Measurements from ENCODE around the gene AKR1B1. TPM values are rescaled to one million over a fixed set of nuclear protein-coding genes. Genes with fewer than 3 reads are reported as not detected.

Gene AKR1B1
- total RNA-seq, 1 experiment from 2014 or later: 139 TPM

DNA sequence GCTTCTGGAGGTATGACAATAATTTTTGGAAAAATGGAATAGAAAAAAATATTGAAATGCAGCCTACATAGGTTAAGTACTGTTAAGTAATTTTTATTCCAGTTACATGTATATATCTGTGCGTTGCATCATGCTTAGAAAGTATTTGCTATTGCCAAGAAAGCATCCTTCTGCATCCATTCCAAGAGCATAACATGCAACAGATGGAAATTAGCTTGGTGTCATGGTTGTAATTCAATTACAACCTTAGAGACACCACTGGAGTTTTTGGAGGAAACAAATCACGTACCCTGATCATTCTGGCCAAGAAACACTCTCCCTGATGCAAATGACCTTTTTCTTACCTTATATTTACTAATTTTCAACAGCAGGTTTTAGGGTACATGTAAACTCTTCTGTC is 1.7 kb downstream of the AKR1B1 start:
- H3K4me3 Mint-ChIP-seq (ENCODE audit: low read depth, unreplicated experiment): peak overlapping the region; percentile 87

DNA sequence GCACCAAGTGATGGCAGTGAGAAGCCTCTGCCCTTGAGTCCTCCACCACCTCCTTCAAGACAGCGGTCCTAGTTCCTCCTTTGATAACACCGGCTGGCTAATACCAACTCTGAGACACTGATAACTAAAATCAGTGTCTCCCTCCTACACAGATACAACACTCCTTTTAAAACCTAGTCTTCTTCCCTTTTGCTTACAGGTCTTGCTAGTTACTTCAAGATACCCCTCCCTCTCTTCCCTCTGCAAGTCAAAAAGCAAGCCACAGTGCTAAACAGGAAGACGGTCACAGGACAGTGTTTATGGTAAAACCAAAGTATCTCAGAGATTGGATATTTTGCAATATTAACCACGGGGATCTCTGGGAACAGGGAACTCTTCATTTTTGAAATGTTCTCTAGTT is 4.6 kb downstream of the AKR1B1 start:
- intact Hi-C loops (cut with micrococcal nuclease; ENCODE audit: unreplicated experiment): no loop called here
- peaks cover 19% of the 10 kb centered on the region for H3K36me3 Mint-ChIP-seq (ENCODE audit: insufficient read depth, unreplicated experiment)
- no peak overlapping the region for H3K27ac Mint-ChIP-seq (ENCODE audit: unreplicated experiment)
- CTCF ChIA-PET: no interaction called here
- TF ChIP-seq, protein P1, sequence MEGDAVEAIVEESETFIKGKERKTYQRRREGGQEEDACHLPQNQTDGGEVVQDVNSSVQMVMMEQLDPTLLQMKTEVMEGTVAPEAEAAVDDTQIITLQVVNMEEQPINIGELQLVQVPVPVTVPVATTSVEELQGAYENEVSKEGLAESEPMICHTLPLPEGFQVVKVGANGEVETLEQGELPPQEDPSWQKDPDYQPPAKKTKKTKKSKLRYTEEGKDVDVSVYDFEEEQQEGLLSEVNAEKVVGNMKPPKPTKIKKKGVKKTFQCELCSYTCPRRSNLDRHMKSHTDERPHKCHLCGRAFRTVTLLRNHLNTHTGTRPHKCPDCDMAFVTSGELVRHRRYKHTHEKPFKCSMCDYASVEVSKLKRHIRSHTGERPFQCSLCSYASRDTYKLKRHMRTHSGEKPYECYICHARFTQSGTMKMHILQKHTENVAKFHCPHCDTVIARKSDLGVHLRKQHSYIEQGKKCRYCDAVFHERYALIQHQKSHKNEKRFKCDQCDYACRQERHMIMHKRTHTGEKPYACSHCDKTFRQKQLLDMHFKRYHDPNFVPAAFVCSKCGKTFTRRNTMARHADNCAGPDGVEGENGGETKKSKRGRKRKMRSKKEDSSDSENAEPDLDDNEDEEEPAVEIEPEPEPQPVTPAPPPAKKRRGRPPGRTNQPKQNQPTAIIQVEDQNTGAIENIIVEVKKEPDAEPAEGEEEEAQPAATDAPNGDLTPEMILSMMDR (IDR thresholded peaks at IDR 0.05; ENCODE audit: unreplicated experiment): no peak
- H3K4me3 Mint-ChIP-seq (ENCODE audit: low read depth, unreplicated experiment): no peak overlapping the region
- BruUV-seq (replicated peaks): no TSS peak
- no peak for DNase-seq
- H3K4me1 Mint-ChIP-seq (ENCODE audit: low read depth, unreplicated experiment): peaks cover 17% of the 10 kb centered on the region
- no peaks in the 10 kb centered on the region for H3K27me3 Mint-ChIP-seq (ENCODE audit: unreplicated experiment)
- H3K9me3 Mint-ChIP-seq (ENCODE audit: low read depth, unreplicated experiment): no peaks in the 10 kb centered on the region

More for the DNA sequence above, 1.7 kb downstream of the AKR1B1 start:
- CTCF ChIA-PET: no interaction called here
- intact Hi-C loops (cut with micrococcal nuclease; ENCODE audit: unreplicated experiment): no loop called here
- no peak for DNase-seq
- Mint-ChIP-seq H3K27me3 (ENCODE audit: unreplicated experiment) (no peaks in the 10 kb centered on the region), H3K36me3 (ENCODE audit: insufficient read depth, unreplicated experiment) (peaks cover 25% of the 10 kb centered on the region), H3K9me3 (ENCODE audit: low read depth, unreplicated experiment) (no peaks in the 10 kb centered on the region), H3K4me1 (ENCODE audit: low read depth, unreplicated experiment) (peaks cover 28% of the 10 kb centered on the region), H3K27ac (ENCODE audit: unreplicated experiment) (no peak overlapping the region)
- no TSS peak for BruUV-seq (replicated peaks)
- TF ChIP-seq, protein P1 (IDR thresholded peaks at IDR 0.05; ENCODE audit: unreplicated experiment): no peak

DNA sequence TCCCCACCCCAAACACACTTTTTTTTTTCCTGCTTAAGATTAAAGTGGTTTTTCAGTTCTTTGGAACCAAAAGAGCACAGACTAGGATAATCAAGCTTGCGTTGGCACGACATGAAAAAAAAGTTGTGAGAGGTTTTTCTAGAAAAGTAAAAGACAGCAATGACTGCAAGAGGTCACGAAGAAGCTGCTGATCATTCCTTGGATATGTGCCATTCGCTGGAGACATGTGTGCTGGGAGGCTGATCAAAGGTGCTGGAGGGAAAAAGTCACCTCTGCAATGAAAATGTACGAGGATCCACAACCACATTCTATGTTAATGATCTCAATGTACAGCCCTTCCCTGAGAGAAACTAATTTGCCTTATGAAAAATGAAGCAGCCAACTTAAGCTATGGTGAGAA is 5.4 kb downstream of the AKR1B1 start:
- Mint-ChIP-seq H3K4me3 (ENCODE audit: low read depth, unreplicated experiment) (no peak overlapping the region), H3K27ac (ENCODE audit: unreplicated experiment) (no peak overlapping the region)

DNA sequence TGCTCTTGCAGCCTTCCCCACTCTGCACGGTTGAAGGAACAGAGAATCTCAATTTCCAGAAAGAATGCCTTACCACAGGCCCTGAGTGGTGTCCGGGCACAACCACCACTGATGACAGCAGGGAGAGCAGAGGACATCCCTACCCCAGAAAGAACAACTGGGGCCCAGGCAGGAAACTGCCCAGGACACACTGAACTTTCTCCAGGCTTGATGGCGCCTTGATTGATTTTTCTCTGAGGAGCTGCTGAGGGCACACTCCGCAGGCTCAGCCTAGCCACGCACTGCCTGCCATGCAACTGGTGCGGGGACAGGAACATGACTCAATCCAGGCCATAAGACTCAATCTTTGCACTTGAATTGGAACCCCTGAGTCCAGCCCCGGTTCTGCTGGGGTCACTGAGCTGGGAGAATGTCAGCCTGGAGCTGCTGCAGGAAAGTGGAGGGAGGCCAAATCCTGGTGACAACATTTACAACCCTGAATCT is 5.9 kb downstream of the AKR1B1 start:
- intact Hi-C loops (cut with micrococcal nuclease; ENCODE audit: unreplicated experiment): no loop called here
- CTCF ChIA-PET: no interaction called here
- Mint-ChIP-seq H3K4me1 (ENCODE audit: low read depth, unreplicated experiment) (peaks cover 28% of the 10 kb centered on the region), H3K4me3 (ENCODE audit: low read depth, unreplicated experiment) (no peak overlapping the region), H3K27me3 (ENCODE audit: unreplicated experiment) (no peaks in the 10 kb centered on the region), H3K27ac (ENCODE audit: unreplicated experiment) (no peak overlapping the region), H3K9me3 (ENCODE audit: low read depth, unreplicated experiment) (no peaks in the 10 kb centered on the region), H3K36me3 (ENCODE audit: insufficient read depth, unreplicated experiment) (peaks cover 13% of the 10 kb centered on the region)
- no TSS peak for BruUV-seq (replicated peaks)
- DNase-seq: no peak
- TF ChIP-seq, protein P1 (IDR thresholded peaks at IDR 0.05; ENCODE audit: unreplicated experiment): no peak

More for the DNA sequence above, 5.4 kb downstream of the AKR1B1 start:
- no peaks in the 10 kb centered on the region for H3K9me3 Mint-ChIP-seq (ENCODE audit: low read depth, unreplicated experiment)
- H3K36me3 Mint-ChIP-seq (ENCODE audit: insufficient read depth, unreplicated experiment): peaks cover 17% of the 10 kb centered on the region
- TF ChIP-seq, protein P1 (IDR thresholded peaks at IDR 0.05; ENCODE audit: unreplicated experiment): no peak
- BruUV-seq (replicated peaks): no TSS peak
- H3K4me1 Mint-ChIP-seq (ENCODE audit: low read depth, unreplicated experiment): peaks cover 23% of the 10 kb centered on the region
- no peak for DNase-seq
- intact Hi-C loops (cut with micrococcal nuclease; ENCODE audit: unreplicated experiment): no loop called here
- no peaks in the 10 kb centered on the region for H3K27me3 Mint-ChIP-seq (ENCODE audit: unreplicated experiment)
- CTCF ChIA-PET: no interaction called here

All from Calu3 (cell line).